Measurements from ENCODE around the gene CAPN1.

GRCh38 chr11:65208785-65209710 is 27.3 kb downstream of the CAPN1 start:
- TF ChIP-seq MAX (IDR thresholded peaks at IDR 0.05) (no peak), CEBPB (IDR thresholded peaks at IDR 0.05) (no peak), FOXM1 (IDR thresholded peaks at IDR 0.05; ENCODE audit: borderline replicate concordance, low read depth) (no peak), EP300 (IDR thresholded peaks at IDR 0.05; ENCODE audit: borderline replicate concordance) (no peak)

All from Ishikawa (cell line).